Mammary epithelial cell (primary cell): Measurements from ENCODE around the gene KRTAP10-4.

Experiments used
- CTCF ChIP-seq, 2 donors: IDR thresholded peaks in 1 of 2; conservative IDR thresholded peaks in 1 of 2; 2 replicates each; pipeline ENCODE4 v1.5.1; 2011 to 2012; ENCODE audit warnings: inconsistent platforms in 2 of 2, low read length in 2 of 2, mild to moderate bottlenecking in 2 of 2, control low read depth in 1 of 2, low read depth in 1 of 2; ENCODE audit not compliant: insufficient read depth in 1 of 2; ENCODE audit errors: extremely low read depth in 1 of 2
- EZH2 ChIP-seq: IDR thresholded peaks from 2 replicates; pipeline ENCODE4 v1.6.1; 2012; ENCODE audit warnings: low read length, inconsistent platforms, borderline replicate concordance

- no peak for TF ChIP-seq CTCF (conservative IDR thresholded peaks at IDR 0.05 in 1 of 2, IDR thresholded peaks at IDR 0.05 in 1 of 2; ENCODE audit: extremely low read depth in 1 of 2, insufficient read depth in 1 of 2, low read depth in 1 of 2, low read length in 2 of 2)
- no peak for TF ChIP-seq EZH2
Observed at GRCh38 chr21:44609193-44609592, 35.7 kb downstream of the KRTAP10-4 start.
